BLaER1 treated with 17β-estradiol and CSF1 and Interleukin-3, amounts not matched to agents 10 nM and 100 nM (cell line): Measurements from ENCODE around the gene C12orf43.

ENCODE experiments used
- H3K27ac ChIP-seq, 11 experiments: shearing (Covaris generic); formaldehyde crosslinking; 2 replicates each; pipeline ENCODE4 v1.8.1; 2022
- H3K27me3 ChIP-seq, 11 experiments: shearing (Covaris generic); formaldehyde crosslinking; 2 replicates each; pipeline ENCODE4 v1.8.1; 2022
- H3K36me3 ChIP-seq, 11 experiments: shearing (Covaris generic); formaldehyde crosslinking; 2 replicates each; pipeline ENCODE4 v1.8.1; 2022
- H3K4me1 ChIP-seq, 10 experiments: shearing (Covaris generic); formaldehyde crosslinking; 2 replicates each; pipeline ENCODE4 v1.8.1; 2022
- H3K4me2 ChIP-seq, 11 experiments: shearing (Covaris generic); formaldehyde crosslinking; 2 replicates each; pipeline ENCODE4 v1.8.1; 2022
- H3K4me3 ChIP-seq, 10 experiments: shearing (Covaris generic); formaldehyde crosslinking; 2 replicates each; pipeline ENCODE4 v1.8.1; 2022
- H3K9ac ChIP-seq, 11 experiments: shearing (Covaris generic); formaldehyde crosslinking; 2 replicates each; pipeline ENCODE4 v1.8.1; 2022
- H3K9me3 ChIP-seq, 11 experiments: shearing (Covaris generic); formaldehyde crosslinking; replicated peaks in 1 of 11; 2 replicates each; pipeline ENCODE4 v1.8.1; 2022
- H4K20me1 ChIP-seq, 11 experiments: shearing (Covaris generic); formaldehyde crosslinking; 2 replicates each; pipeline ENCODE4 v1.8.1; 2022
- Cebpa-rat ChIP-seq, 11 experiments: shearing (Covaris generic); IDR thresholded peaks; 2 replicates each; pipeline ENCODE4 v1.8.1; 2022

The C12orf43 gene

DNA sequence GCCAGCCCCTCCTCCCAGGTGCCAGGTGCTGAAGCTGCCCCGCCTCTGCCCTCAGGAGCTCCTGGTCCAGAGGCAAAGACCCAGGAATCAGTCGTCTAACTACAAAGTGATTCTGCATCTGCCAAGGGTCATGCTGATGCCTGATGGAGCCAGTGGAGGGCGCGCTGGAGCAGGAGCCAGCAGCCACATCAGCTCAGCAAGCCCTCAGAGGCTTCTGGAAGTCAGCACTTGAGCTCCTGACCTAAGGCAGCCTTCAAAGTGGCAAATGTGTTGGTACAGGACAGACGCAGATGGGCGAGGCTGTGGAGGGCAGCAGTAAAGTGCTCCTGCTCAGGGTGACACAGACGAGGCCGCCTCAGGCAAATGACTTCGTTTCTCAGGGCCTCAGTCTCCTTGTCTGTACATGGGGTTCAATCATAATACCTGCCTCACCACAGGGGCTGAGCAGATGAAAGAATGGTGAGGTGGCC is 10.9 kb downstream of the C12orf43 start:
- Histone ChIP-seq H3K4me3 (no peak overlapping the region), H3K27ac (no peak overlapping the region), H3K9ac (no peak overlapping the region), H4K20me1 (peaks cover 0 to 19% (median 0%) of the 10 kb centered on the region in 11 experiments; a peak in 1 of 22 replicates), H3K36me3 (peaks cover 70 to 98% (median 87%) of the 10 kb centered on the region in 11 experiments), H3K4me1 (peaks cover 0 to 37% (median 22%) of the 10 kb centered on the region in 10 experiments; a peak in 14 of 20 replicates), H3K27me3 (no peaks in the 10 kb centered on the region), H3K9me3 (no peaks in the 10 kb centered on the region), H3K4me2 (no peak overlapping the region)
- no peak for TF ChIP-seq Cebpa-rat (IDR thresholded peaks at IDR 0.05)

GRCh38 chr12:121004253-121004815 is 12.0 kb downstream of the C12orf43 start:
- peaks cover 60 to 88% (median 77%) of the 10 kb centered on the region in 11 experiments for H3K36me3 ChIP-seq
- no peak overlapping the region for H3K27ac ChIP-seq
- TF ChIP-seq Cebpa-rat (IDR thresholded peaks at IDR 0.05), result no peak
- H3K9me3 ChIP-seq, result no peaks in the 10 kb centered on the region
- peaks cover 0 to 19% (median 0%) of the 10 kb centered on the region in 11 experiments; a peak in 1 of 22 replicates for H4K20me1 ChIP-seq
- H3K27me3 ChIP-seq, result no peaks in the 10 kb centered on the region
- no peak overlapping the region for H3K4me3 ChIP-seq
- H3K9ac ChIP-seq, result no peak overlapping the region
- no peak overlapping the region for H3K4me2 ChIP-seq
- H3K4me1 ChIP-seq, result peaks cover 0 to 37% (median 22%) of the 10 kb centered on the region in 10 experiments; a peak in 14 of 20 replicates

GRCh38 chr12:121003650-121004049 is 12.6 kb downstream of the C12orf43 start:
- no peak overlapping the region for H3K9ac ChIP-seq
- peaks cover 0 to 41% (median 25%) of the 10 kb centered on the region in 10 experiments; a peak in 14 of 20 replicates for H3K4me1 ChIP-seq
- H3K36me3 ChIP-seq, result peaks cover 53 to 81% (median 70%) of the 10 kb centered on the region in 11 experiments
- H3K27me3 ChIP-seq, result no peaks in the 10 kb centered on the region
- H3K4me3 ChIP-seq, result no peak overlapping the region
- no peak overlapping the region for H3K27ac ChIP-seq
- H4K20me1 ChIP-seq, result peaks cover 0 to 19% (median 0%) of the 10 kb centered on the region in 11 experiments; a peak in 2 of 22 replicates
- no peak overlapping the region for H3K4me2 ChIP-seq
- TF ChIP-seq Cebpa-rat (IDR thresholded peaks at IDR 0.05), result no peak
- no peaks in the 10 kb centered on the region for H3K9me3 ChIP-seq

DNA sequence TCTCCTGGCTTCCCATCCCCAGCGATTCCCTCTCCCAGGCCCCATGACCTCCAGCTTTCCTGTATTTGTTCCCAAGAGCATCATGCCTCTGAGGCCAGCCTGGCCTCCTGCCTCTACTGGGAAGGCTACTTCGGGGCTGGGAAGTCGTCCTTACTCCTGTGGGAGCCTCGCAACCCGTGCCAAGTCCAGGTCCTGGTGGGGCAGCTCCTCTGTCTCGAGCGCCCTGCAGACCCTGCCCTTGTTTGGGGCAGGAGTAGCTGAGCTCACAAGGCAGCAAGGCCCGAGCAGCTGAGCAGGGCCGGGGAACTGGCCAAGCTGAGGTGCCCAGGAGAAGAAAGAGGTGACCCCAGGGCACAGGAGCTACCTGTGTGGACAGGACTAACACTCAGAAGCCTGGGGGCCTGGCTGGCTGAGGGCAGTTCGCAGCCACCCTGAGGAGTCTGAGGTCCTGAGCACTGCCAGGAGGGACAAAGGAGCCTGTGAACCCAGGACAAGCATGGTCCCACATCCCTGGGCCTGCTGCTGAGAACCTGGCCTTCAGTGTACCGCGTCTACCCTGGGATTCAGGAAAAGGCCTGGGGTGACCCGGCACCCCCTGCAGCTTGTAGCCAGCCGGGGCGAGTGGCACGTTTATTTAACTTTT is 14.3 kb downstream of the C12orf43 start:
- H3K4me1 ChIP-seq, result peaks cover 0 to 39% (median 21%) of the 10 kb centered on the region in 10 experiments; a peak in 10 of 20 replicates
- H3K9me3 ChIP-seq, result no peaks in the 10 kb centered on the region
- no peak for TF ChIP-seq Cebpa-rat (IDR thresholded peaks at IDR 0.05)
- no peaks in the 10 kb centered on the region for H3K27me3 ChIP-seq
- H3K4me2 ChIP-seq, result no peak overlapping the region; a peak in 1 of 22 replicates
- H3K9ac ChIP-seq, result peak overlapping the region in 2 of 11 experiments; percentile 13 to 37; a peak in 1 of 22 replicates
- H3K27ac ChIP-seq, result peak overlapping the region in 1 of 11 experiments; percentile 18; a peak in 1 of 22 replicates
- peaks cover 0 to 19% (median 0%) of the 10 kb centered on the region in 11 experiments; a peak in 3 of 22 replicates for H4K20me1 ChIP-seq
- H3K36me3 ChIP-seq, result peaks cover 42 to 64% (median 57%) of the 10 kb centered on the region in 11 experiments
- no peak overlapping the region for H3K4me3 ChIP-seq

- H3K9me3 ChIP-seq, result no peaks in the 10 kb centered on the region
- peak overlapping the region in 3 of 11 experiments; percentile 15 to 33 (median 27); a peak in 2 of 22 replicates for H3K9ac ChIP-seq
- no peak for TF ChIP-seq Cebpa-rat (IDR thresholded peaks at IDR 0.05)
- no peak overlapping the region for H3K27ac ChIP-seq
- no peaks in the 10 kb centered on the region for H3K27me3 ChIP-seq
- H4K20me1 ChIP-seq, result peaks cover 0 to 19% (median 0%) of the 10 kb centered on the region in 11 experiments; a peak in 3 of 22 replicates
- peak overlapping the region in 5 of 11 experiments; percentile 18 to 37 (median 34); a peak in 9 of 22 replicates for H3K4me2 ChIP-seq
- peaks cover 0 to 35% (median 21%) of the 10 kb centered on the region in 10 experiments; a peak in 10 of 20 replicates for H3K4me1 ChIP-seq
- H3K4me3 ChIP-seq, result no peak overlapping the region
- peaks cover 38 to 55% (median 49%) of the 10 kb centered on the region in 11 experiments for H3K36me3 ChIP-seq
Measured at GRCh38 chr12:121001060-121001459, 15.2 kb downstream of the C12orf43 start.

DNA sequence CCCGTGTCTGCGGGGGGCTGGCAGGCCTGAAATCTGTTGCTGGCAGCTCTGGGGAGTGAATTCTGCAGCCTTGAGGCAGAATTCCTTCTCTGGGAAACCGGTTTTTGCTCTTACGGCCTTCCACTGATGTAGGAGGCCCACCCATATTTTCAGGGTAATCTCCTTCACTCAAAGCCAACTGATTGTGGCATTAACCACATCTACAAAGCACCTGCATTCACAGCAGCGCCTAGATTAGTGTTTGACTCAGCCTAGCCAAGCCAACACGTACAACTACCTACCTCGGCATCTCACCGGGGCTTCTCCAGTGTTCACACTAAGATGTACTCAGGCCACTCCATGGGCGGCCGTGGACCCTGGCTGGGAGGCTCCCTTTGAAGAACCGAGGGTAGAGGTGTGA is 15.8 kb downstream of the C12orf43 start:
- Histone ChIP-seq H3K4me2 (peak overlapping the region in 2 of 11 experiments; percentile 34 to 37; a peak in 2 of 22 replicates), H3K4me1 (peaks cover 0 to 32% (median 21%) of the 10 kb centered on the region in 10 experiments; a peak in 10 of 20 replicates), H3K36me3 (peaks cover 35 to 50% (median 44%) of the 10 kb centered on the region in 11 experiments), H4K20me1 (peaks cover 0 to 19% (median 0%) of the 10 kb centered on the region in 11 experiments; a peak in 3 of 22 replicates), H3K27me3 (no peaks in the 10 kb centered on the region), H3K9me3 (no peaks in the 10 kb centered on the region), H3K27ac (no peak overlapping the region), H3K4me3 (no peak overlapping the region), H3K9ac (no peak overlapping the region; a peak in 1 of 22 replicates)
- no peak for TF ChIP-seq Cebpa-rat (IDR thresholded peaks at IDR 0.05)

GRCh38 chr12:120999191-121000120 is 16.8 kb downstream of the C12orf43 start:
- no peak overlapping the region for H3K9ac ChIP-seq

GRCh38 chr12:120998435-120998834 is 17.9 kb downstream of the C12orf43 start:
- Histone ChIP-seq H3K36me3 (peaks cover 16 to 30% (median 23%) of the 10 kb centered on the region in 11 experiments), H3K27ac (no peak overlapping the region), H3K4me2 (peak overlapping the region in 1 of 11 experiments; percentile 22; a peak in 1 of 22 replicates), H4K20me1 (peaks cover 0 to 19% (median 0%) of the 10 kb centered on the region in 11 experiments; a peak in 4 of 22 replicates), H3K9me3 (no peaks in the 10 kb centered on the region), H3K4me1 (peaks cover 0 to 32% (median 21%) of the 10 kb centered on the region in 10 experiments; a peak in 10 of 20 replicates), H3K9ac (no peak overlapping the region), H3K27me3 (no peaks in the 10 kb centered on the region), H3K4me3 (no peak overlapping the region)
- TF ChIP-seq Cebpa-rat (IDR thresholded peaks at IDR 0.05), result no peak

More at GRCh38 chr12:120999191-121000120, 16.8 kb downstream of the C12orf43 start:
- no peak for TF ChIP-seq Cebpa-rat (IDR thresholded peaks at IDR 0.05)
- peaks cover 0 to 19% (median 0%) of the 10 kb centered on the region in 11 experiments; a peak in 3 of 22 replicates for H4K20me1 ChIP-seq
- H3K27me3 ChIP-seq, result no peaks in the 10 kb centered on the region
- no peaks in the 10 kb centered on the region for H3K9me3 ChIP-seq
- peaks cover 26 to 40% (median 33%) of the 10 kb centered on the region in 11 experiments for H3K36me3 ChIP-seq
- H3K27ac ChIP-seq, result no peak overlapping the region
- peaks cover 0 to 32% (median 21%) of the 10 kb centered on the region in 10 experiments; a peak in 10 of 20 replicates for H3K4me1 ChIP-seq
- no peak overlapping the region for H3K4me3 ChIP-seq
- H3K4me2 ChIP-seq, result peak overlapping the region in 1 of 11 experiments; percentile 22; a peak in 1 of 22 replicates
